Activated T-cell treated with anti-CD3 and anti-CD28 coated beads for 1 hour (primary cell): ENCODE measurements around the gene HSPA6.
"Not testable (repeated sequence)": the region's sequence is repeated elsewhere in the genome, so short reads cannot be mapped to it uniquely, and the experiment has no call there.

Experiments
- DNase-seq: peaks from one replicate; pipeline ENCODE4 v3.0.0-alpha.2; 2020; ENCODE audit warnings: low read depth

HSPA6 gene

GRCh38 chr1:161503394-161503748 lies 21.0 kb upstream of the HSPA6 start:
- DNase-seq: no peak

- no peak for DNase-seq
Observed at GRCh38 chr1:161505686-161506085, 18.7 kb upstream of the HSPA6 start.

- no peak for DNase-seq
Observed at GRCh38 chr1:161506336-161507223, 17.8 kb upstream of the HSPA6 start.

GRCh38 chr1:161510477-161510876 lies 13.9 kb upstream of the HSPA6 start:
- DNase-seq: no peak

GRCh38 chr1:161511018-161511755 lies 13.2 kb upstream of the HSPA6 start:
- no peak for DNase-seq

GRCh38 chr1:161511756-161512060 lies 12.6 kb upstream of the HSPA6 start:
- DNase-seq: no peak

- not testable (repeated sequence) for DNase-seq
Observed at GRCh38 chr1:161512636-161513447, 11.5 kb upstream of the HSPA6 start.

- not testable (repeated sequence) for DNase-seq
Observed at GRCh38 chr1:161513448-161513780, 10.9 kb upstream of the HSPA6 start.

GRCh38 chr1:161513953-161514352 lies 10.4 kb upstream of the HSPA6 start:
- not testable (repeated sequence) for DNase-seq

- not testable (repeated sequence) for DNase-seq
Observed at GRCh38 chr1:161523041-161523816, 1.1 kb upstream of the HSPA6 start.

- DNase-seq: not testable (repeated sequence)
Observed at GRCh38 chr1:161524742-161525291, 477 bp downstream of the HSPA6 start.

GRCh38 chr1:161525321-161525720 lies 981 bp downstream of the HSPA6 start:
- DNase-seq: not testable (repeated sequence)

- not testable (repeated sequence) for DNase-seq
Observed at GRCh38 chr1:161525918-161526317, 1.6 kb downstream of the HSPA6 start.

GRCh38 chr1:161528550-161528949 lies 4.2 kb downstream of the HSPA6 start:
- not testable (repeated sequence) for DNase-seq

- DNase-seq: not testable (repeated sequence)
Observed at GRCh38 chr1:161529463-161530104, 5.2 kb downstream of the HSPA6 start.

GRCh38 chr1:161530158-161530557 lies 5.8 kb downstream of the HSPA6 start:
- peak; percentile 63 for DNase-seq

- DNase-seq: peak; percentile 91
Observed at GRCh38 chr1:161530671-161531641, 6.6 kb downstream of the HSPA6 start.

- no peak for DNase-seq
Observed at GRCh38 chr1:161531986-161532643, 7.8 kb downstream of the HSPA6 start.
